GM18508 (cell line): ENCODE data around the gene PKNOX2.

ENCODE experiments used
- ATAC-seq: cut with Tn5 transposase; IDR thresholded peaks from one replicate; pipeline ENCODE4 v1.9.1; 2021; ENCODE audit warnings: moderate number of reproducible peaks; ENCODE audit not compliant: insufficient read depth, unreplicated experiment

The PKNOX2 gene

DNA sequence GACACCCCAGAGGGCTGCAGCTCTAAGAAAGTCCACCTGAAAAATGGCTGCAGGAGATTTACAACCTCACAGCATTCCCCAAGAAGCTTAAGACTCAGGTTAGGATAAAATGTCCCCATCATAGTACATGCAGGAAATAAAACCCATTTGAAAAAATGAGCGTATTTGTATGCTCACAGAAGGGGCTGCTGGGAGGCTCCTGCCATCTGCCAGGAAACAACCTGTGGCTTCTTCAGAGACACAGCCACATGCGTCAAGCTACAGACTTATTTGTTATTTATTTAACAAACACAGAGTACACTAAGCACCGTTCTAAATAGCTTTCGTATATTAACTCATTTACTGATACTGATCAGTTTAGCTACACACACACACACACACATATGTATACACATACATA, 258.1 kb downstream of the PKNOX2 start:
- ATAC-seq, result no peak

DNA sequence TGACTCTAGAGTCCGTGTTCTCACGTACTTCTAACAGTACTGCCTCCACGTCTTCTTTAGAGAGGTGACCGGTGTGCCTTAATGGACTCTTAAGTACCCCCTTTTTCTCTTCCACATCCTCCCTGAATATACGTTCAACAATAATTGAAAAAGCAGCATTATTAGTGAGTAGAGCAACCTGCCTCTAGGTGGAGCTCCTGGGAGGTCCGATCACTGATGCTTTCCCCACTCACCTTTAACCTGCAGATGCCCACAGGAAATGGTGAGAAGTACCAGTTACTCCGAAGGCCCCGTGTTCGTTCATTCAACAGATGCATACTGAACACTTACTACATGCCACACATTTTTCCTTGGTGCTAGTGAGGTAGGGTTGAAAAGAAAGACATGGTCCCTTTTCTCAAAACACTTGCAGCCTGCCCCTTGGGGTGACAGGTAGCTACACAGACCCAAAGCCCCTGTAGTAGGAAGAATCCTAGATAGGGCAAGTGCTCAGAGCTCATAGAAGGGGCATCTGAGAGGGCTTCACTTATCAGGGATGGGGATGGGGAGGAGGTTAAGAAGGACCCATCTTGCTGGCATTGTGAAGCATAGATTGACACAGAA, 258.8 kb downstream of the PKNOX2 start:
- no peak for ATAC-seq

DNA sequence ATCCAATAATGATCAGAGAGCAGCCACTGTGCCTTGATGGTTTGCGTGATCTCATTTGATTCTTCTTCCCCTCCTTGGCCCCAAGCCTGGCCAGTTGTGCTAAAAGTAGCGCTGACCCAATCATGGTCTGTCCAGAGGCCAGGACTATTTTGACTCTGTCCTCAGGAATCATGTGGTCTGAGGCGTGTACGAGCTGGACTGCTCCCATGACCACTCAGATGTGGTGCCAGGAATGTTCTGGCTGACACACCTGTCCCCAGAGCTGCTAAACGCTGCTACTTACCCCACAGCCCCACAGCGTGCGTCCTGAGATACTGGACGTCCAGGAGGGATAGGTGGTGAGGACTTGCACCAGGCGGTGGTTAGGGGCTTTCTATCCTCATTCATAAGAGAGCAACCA, 261.1 kb downstream of the PKNOX2 start:
- no peak for ATAC-seq

DNA sequence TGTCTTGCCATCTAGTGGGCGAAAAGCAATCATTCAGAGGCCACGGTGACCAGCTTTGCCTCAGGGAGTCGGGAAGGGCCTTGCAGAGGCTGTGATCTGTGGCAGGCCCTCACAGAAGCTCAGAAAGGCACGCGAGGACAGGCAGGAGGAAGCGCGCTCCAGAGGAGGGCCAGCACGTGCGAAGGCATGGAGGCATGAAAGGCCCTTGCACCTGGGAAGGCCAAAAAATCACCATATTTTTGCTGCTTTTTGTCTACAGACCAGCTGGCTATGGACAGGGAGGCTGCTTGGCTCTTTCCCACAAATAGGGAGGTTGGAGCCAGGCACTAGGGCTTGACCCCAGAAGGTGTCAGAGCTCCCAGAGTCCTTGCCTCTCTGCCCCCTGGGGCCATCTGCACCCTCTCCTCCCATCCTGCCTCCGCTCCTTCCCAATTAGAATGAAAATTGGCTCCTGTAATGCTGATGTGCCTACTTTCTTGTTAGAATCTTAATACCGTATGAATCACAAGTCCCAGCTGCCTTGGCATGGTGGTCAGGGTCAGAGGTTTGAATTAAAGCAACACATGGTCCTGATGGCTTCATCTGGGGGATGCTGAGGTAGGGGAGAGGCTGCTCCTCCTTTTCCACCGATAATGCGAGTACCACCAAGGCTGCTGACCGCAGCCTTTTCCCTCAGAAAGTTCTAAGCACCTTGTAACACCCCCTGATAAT, 262.4 kb downstream of the PKNOX2 start:
- ATAC-seq, result no peak

DNA sequence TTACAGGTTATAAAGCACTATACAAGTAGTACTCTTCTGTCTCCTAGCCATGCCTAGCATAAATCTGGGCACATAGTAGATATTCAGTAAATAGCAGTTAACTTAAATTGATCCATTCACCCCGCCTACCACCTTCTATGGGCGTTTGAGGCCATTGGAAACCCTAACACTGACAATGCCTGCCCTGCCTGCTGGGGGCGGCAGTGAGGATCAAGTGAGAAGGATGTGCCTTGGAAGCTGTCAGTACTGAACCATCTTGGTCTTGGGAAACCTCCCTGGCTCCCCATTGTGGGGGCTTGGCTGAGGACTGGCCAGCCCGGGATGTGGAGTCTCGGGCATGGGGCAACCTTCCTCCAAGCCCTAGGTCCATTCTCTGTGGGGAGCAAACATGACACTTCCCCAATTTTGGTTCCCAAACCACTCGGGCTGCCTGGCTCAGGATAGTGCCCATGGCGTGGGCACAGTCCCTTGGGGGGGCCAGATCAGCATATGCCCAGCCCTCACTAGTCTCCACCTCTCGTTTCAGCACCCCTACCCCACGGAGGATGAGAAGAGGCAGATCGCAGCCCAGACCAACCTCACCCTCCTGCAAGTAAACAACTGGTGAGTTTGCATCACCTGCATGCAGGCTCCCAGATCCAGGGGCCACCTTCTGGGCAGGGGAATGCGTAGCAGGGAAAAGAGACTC, 264.1 kb downstream of the PKNOX2 start:
- ATAC-seq, result no peak

DNA sequence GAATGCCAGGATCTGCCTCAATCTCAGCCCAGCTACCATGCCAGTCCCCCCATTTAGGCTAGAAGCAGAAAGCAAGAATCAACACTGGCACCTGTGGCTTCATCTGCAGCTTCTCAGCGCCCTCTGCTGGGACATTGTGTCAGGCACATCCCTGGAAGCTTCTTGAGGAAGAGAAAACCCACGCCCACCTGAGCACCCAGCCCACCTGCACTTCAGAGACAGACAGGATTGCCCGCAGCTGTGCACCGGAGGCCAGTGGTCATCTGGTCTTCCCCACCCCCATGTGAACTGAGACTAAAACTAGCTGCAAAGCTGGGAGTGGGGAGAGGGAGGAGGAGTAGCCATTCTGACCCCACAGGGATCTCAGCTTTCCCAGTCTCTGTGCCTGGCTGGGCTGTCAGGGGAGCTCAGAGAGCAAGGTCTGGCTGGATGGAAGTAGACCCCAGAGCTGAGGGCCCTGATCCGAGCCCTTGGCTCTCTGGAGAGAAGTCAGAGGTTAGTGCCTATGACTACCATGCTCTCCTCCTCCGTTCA, 264.7 kb downstream of the PKNOX2 start:
- no peak for ATAC-seq

DNA sequence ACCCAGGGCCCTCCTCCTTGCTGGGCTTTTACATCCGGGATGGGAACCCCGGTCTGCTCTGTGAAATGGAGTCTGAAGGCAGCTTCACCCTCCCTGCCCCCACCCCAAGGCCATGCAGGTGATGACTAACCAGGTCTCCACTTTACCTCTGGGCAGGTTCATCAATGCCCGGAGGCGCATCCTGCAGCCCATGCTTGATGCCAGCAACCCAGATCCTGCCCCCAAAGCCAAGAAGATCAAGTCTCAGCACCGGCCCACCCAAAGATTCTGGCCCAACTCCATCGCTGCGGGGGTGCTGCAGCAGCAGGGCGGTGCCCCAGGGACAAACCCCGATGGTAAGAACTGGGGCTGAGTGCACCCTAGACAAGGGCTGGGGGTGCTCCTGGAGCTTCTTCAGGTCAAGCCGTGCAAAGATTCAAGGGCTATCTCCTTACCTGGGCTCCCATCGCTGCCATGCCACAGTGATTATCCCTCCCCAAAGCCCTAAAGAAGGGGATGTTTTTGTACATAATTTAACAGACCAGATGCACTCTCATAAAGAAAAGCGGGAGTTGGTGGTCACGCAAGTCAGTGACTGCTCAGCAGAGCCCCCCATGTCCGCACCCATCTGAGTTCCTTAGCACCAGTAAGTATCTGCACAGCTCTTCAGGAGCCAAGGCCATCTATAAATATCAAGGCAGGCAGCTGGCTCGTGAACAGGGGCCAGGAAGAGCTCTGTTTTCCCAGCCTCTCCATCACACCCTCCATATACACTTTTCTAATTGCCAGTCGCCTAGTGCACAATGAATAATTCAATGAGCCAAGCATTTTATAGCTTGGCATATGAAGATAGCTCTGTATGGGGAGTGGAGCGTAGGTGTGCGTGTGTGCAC, 265.5 kb downstream of the PKNOX2 start:
- no peak for ATAC-seq

DNA sequence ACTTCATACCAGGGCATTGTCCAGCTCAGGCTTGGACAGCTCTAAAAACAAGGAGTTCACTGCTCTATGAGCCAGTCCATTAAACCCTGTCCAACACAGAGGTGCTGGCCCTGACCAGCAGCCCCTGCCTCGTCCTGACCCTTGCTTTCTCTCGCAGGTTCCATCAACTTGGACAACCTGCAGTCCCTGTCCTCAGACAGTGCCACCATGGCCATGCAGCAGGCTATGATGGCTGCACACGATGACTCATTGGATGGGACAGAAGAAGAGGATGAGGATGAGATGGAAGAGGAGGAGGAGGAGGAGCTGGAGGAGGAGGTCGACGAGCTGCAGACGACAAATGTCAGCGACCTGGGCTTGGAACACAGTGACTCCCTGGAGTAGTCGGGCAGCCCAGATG, 266.5 kb downstream of the PKNOX2 start:
- ATAC-seq, result no peak

DNA sequence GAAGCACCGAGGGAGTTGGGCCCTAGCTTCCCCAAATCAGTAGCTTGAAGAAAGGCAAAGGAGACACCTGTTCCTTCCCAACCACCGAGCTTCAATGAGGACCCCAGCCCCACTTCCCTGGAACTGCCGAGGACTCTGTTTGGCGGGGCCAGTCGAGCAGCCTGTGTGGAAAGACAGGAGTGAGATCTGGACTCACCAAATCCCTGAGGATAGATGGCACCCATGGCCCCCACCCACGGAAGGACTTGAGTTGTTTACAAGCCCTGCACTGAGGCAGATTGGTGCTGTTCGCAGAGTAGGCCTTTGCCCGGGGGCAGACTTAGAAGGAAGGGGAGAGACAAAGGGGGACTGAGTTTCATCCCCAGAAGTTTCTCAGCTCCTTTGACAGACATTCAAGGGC, 266.9 kb downstream of the PKNOX2 start:
- no peak for ATAC-seq

DNA sequence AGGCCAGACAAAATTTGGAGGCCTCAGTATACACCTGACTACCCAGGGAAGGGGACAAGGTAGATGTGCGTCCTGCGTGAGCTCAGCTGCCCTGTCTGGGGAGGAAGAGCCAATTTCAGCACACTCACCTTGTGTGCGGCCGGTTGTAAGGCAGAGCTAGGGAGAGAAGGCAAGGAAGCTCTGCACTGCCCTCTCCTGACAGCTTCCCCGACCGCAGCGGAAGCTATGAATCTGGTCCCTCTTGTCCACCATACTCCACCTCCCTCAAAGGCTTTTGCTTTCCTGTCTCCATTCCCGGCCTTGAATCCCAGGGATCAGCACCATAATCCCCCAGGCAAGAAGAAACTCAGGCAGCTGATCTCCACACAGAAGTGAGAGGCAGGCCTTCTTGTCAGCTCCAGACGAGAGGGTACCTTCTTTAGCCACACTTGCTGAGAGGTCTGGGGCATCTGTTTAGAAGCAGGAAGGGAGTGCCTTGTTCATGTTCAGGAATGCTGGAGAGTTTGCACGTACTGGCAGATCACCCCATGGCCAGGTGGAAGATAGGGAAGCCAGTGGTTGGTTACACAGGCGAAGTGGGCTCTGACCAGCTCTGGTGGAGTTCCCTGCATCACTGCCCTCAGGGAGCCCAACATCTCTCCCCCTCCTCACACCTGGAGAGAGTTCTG, 269.0 kb downstream of the PKNOX2 start:
- ATAC-seq, result no peak

DNA sequence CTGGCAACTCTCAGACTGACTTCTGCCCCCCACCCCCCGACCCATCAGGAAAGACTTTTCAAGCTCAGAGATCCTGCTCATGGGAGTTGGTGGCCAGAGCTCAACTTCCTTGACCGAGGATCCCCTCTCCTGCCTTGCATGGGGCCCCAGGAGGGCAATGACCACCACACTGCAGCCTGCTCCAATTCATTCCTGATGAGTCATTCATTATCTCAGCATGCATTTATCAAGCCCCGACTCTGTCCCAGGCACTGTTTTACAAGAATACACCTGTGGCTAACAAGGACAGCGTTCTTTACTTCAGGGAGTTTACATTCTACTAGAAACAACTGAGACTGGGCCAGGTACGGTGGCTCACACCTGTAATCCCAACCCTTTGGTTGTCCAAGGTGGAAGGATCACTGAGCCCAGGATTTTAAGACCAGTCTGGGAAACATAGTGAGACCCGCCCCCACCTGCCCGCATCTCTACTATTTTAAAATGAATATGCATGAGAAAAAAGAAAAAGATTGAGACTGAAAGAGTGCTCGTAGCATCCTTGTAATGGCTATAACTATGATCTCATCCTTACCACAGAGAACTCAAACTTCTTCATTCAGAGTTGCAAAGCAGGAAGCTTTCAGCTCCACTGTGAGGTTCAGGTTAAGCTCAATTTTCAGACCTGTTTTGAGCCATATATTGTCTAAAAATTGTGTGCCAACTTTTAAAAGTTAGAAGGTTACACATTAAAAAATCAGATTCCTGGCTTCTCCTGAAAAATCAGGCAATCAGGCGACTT, 271.1 kb downstream of the PKNOX2 start:
- ATAC-seq, result no peak

DNA sequence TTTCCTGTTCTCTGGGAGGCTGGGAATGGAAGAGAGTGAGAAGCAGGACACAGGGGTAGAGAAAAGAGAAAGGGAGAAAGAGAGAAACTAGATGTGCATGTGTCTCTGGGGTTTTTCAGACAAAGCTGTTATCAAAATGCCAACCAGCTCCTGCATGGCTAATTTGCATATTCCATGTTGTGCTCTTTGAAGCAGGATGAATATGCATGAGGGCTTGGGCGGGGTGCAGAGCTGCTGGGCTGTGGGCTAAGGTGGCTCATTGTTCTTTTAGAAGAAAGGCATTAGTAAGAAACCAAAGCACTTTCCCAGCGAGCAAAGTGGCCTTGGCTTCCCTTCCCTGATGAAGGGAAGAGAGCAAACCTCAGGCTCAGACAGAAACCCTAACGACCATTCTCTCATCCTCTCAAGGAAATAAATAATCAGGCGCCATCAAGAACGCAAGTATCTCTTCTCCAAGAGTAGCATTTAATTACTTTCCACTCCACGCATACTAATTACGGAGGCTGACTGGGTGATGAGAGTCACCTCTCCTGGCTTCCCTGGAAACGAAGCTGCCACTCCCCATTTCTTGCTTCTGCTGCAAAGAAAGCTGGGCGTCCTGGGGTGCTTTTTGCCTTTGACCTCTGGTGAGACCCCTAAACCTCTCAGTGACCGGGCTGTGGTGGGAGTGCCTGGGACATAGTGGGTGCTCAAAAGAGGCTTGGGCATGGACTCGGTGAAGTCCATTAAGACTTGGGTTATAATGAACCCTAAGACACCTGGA, 277.3 kb downstream of the PKNOX2 start:
- ATAC-seq, result no peak

DNA sequence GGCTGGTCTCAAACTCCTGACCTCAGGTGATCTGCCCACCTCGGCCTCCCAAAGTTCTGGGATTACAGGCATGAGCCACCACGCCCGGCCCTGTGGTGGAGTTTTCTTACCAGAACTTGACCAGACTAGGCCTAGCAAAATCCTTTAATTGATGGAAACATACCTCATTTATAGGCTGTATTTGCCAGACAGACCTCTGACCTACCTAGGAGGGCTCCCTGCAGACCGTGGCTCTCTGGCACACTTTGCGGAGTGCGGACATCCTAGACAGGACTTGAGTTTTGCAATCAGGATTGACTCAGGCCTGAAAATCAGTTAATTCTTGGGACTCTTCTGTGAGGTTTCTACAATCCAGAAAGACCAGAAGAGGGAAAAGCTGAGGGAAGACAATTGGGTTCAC, 278.4 kb downstream of the PKNOX2 start:
- ATAC-seq, result no peak

DNA sequence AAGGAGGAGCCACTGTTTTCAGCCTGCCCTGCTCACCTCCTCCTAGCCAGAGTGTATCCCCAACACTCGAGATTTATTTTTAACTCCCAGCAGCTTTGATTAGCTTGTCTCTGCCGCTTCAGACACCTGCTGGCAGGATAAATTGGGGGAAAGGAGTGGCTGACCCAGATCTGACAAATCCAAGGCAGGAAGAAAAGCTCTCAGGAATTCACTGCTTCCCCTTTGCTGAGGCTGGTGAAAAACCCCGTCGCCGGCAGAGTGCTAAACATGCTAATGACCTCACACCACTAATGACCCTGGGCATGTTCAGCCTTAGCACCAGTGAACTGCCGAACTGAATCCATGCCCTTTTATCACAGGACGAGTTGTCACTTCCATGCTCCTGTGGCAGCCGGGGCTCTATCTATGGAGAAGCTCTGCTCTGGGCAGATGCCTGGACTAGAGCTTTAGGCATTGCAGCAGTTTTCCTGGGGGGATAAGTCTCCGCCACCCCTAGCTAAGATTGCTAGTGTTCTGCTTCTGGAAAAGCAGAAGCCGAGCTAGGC, 279.3 kb downstream of the PKNOX2 start:
- ATAC-seq, result no peak

DNA sequence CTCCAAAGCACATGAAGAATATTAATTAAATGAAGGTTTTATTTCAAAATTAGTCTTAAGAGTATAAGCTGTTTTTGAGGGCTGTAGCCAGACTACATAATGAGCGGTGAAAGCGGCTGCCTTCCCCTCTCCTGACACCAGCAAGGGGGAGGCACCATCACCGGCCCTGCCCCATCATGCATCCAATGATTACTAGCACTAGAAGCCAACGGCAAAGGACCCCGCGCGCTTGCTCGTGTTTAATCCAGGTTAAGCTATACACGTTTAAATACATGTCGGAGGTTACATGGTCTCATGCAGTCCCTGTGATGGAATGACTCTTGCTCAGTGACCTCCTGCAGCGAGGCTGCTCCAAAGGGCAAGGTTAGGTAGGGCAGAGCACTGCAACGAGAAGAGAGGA, 281.2 kb downstream of the PKNOX2 start:
- no peak for ATAC-seq

DNA sequence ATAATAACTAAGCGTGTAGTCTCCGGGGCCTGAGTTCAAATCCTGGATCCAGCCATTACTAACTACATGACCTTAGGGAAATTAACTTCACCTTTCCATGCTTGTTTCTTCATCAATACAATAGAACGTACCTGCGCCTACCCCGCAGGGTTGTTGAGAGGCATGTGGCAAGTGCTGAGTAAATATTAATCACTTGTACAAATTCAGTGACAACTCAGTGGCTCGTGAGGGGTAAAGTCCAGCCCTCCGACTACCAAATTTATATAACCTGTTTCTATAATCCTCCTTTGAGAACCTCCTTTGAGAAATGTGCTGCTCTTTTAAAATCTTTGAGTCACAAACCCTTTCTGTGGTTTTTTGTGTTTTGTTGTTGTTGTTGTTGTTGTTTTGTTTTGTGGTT, 281.7 kb downstream of the PKNOX2 start:
- ATAC-seq, result no peak

DNA sequence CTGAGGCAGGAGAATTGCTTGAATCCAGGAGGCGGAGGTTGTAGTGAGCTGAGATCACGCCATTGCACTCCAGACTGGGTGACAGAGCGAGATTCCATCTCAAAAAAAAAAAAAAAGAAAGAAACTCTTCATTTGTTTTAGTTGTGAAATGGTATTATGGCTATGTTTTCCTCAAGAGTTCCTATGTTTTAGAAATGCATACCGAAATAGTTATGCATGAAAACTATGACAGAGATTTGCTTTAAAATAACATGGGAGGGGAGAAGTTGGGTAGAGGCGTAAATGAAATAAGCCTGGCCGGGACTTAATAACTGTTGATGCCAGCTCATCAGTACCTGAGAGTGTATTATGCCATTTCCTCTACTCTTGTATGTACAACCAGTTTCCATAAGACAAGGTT, 283.2 kb downstream of the PKNOX2 start:
- ATAC-seq, result no peak

DNA sequence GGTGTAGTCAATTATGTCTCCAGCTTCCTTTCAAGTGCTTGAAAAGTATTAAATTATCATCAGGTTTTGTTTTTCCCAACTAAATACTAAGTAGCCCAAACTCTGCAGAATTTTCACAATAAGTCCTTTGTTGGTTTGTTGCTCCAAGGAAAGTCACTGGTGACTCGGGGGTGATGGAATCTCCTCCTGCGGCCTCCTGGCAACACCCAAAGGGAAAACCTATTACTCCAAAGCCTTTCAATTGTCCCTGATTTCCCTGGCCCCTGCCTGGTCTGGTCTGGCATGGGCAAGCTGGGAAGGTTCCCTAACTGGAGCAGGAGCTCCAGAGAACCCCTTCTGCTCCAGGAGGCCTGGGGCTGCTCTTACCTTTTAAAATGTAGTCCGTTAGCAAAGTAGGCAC, 283.6 kb downstream of the PKNOX2 start:
- ATAC-seq, result no peak
